ENCODE results near the gene TMEM161A. TPM values are rescaled to one million over a fixed set of nuclear protein-coding genes. Genes with fewer than 3 reads are reported as not detected.

The TMEM161A gene
- total and polyA plus RNA-seq, 2 of the 13 experiments (the other 11 are each of a cell fraction or from before 2014, with no cell fraction given), result 25.9 to 31.4 TPM

DNA sequence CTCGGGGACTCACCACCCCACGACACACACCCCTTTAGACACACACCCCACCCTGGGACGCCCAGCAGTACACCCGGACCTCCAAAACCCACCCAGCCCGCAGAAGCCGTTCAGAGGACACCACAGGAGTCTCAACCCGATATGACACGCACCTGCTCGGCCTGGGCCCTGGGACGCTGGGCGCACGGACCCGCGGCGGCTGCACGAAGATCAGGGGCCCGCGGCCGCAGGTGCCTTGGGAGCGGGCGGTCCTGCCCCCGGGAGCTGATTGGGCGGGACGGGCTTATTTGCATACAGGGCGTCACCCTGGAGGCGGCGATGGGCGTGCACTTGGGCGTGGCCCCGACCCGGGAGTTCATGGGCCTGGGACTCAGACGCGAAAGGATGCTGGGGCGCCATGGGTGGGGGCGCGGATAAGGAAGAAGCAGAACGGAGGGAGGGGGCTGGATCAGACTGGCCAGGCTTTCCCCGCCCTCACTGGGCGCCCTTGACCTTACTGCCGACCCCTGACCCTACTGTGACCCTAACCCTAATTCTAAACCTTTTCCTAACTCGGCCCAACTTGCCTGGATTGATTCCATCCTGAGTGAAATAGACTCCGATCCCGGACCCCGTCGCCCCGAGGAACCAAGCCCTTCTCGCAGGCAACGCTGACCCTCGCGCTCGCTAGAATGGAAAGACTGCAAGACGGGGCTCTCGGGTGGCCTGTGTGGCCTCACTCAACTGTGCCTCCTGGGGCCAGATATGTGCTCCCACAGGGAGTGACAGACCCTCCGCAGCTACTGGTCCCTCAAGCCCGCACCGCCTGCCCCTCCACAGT, 32.0 kb upstream of the TMEM161A start, which contains the start of gene MEF2B (continued):
- TF ChIP-seq, protein P1, sequence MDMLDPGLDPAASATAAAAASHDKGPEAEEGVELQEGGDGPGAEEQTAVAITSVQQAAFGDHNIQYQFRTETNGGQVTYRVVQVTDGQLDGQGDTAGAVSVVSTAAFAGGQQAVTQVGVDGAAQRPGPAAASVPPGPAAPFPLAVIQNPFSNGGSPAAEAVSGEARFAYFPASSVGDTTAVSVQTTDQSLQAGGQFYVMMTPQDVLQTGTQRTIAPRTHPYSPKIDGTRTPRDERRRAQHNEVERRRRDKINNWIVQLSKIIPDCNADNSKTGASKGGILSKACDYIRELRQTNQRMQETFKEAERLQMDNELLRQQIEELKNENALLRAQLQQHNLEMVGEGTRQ (IDR thresholded peaks at IDR 0.05; ENCODE audit: low read depth, low read length), result no peak
- TF ChIP-seq, protein P1 (CRISPR knock-in tag; IDR thresholded peaks at IDR 0.05; ENCODE audit: borderline replicate concordance), result no peak
- TF ChIP-seq, protein P2, sequence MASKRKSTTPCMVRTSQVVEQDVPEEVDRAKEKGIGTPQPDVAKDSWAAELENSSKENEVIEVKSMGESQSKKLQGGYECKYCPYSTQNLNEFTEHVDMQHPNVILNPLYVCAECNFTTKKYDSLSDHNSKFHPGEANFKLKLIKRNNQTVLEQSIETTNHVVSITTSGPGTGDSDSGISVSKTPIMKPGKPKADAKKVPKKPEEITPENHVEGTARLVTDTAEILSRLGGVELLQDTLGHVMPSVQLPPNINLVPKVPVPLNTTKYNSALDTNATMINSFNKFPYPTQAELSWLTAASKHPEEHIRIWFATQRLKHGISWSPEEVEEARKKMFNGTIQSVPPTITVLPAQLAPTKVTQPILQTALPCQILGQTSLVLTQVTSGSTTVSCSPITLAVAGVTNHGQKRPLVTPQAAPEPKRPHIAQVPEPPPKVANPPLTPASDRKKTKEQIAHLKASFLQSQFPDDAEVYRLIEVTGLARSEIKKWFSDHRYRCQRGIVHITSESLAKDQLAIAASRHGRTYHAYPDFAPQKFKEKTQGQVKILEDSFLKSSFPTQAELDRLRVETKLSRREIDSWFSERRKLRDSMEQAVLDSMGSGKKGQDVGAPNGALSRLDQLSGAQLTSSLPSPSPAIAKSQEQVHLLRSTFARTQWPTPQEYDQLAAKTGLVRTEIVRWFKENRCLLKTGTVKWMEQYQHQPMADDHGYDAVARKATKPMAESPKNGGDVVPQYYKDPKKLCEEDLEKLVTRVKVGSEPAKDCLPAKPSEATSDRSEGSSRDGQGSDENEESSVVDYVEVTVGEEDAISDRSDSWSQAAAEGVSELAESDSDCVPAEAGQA (IDR thresholded peaks at IDR 0.05; ENCODE audit: low read depth), result no peak
- TF ChIP-seq, protein P2 (CRISPR knock-in tag; IDR thresholded peaks at IDR 0.05; ENCODE audit: borderline replicate concordance), result no peak
- TF ChIP-seq TEAD3 (CRISPR knock-in tag; optimal IDR thresholded peaks at IDR 0.05; ENCODE audit: borderline replicate concordance) (no peak), ZNF224 (CRISPR knock-in tag; IDR thresholded peaks at IDR 0.05) (no peak), ZNF101 (CRISPR knock-in tag; IDR thresholded peaks at IDR 0.05; ENCODE audit: borderline replicate concordance, low read depth) (no peak), NRL (CRISPR knock-in tag; IDR thresholded peaks at IDR 0.05; ENCODE audit: borderline replicate concordance) (no peak), POLR2G (IDR thresholded peaks at IDR 0.05; ENCODE audit: low read depth, low read length) (peak; percentile 67), BCL6 (CRISPR knock-in tag; IDR thresholded peaks at IDR 0.05) (no peak), CHCHD3 (CRISPR knock-in tag; IDR thresholded peaks at IDR 0.05) (no peak), ZMAT3 (CRISPR knock-in tag; conservative IDR thresholded peaks at IDR 0.05) (no peak), ZNF672 (CRISPR knock-in tag; IDR thresholded peaks at IDR 0.05) (no peak), ZFP1 (CRISPR knock-in tag; IDR thresholded peaks at IDR 0.05) (no peak), ZNF180 (CRISPR knock-in tag; IDR thresholded peaks at IDR 0.05; ENCODE audit: borderline replicate concordance, low read depth) (no peak), KLF12 (CRISPR knock-in tag; IDR thresholded peaks at IDR 0.05; ENCODE audit: borderline replicate concordance) (peak; percentile 75; the same call in 1 of the 2 replicates), HMG20B (CRISPR knock-in tag; conservative IDR thresholded peaks at IDR 0.05) (no peak), SCMH1 (CRISPR knock-in tag; IDR thresholded peaks at IDR 0.05; ENCODE audit: borderline replicate concordance) (no peak), TBL1XR1 (IDR thresholded peaks at IDR 0.05; ENCODE audit: borderline replicate concordance, low read length, partially characterized antibody) (no peak), ZNF546 (CRISPR knock-in tag; conservative IDR thresholded peaks at IDR 0.05) (no peak), ZFP62 (CRISPR knock-in tag; IDR thresholded peaks at IDR 0.05) (no peak)
- TF ChIP-seq, protein P3, sequence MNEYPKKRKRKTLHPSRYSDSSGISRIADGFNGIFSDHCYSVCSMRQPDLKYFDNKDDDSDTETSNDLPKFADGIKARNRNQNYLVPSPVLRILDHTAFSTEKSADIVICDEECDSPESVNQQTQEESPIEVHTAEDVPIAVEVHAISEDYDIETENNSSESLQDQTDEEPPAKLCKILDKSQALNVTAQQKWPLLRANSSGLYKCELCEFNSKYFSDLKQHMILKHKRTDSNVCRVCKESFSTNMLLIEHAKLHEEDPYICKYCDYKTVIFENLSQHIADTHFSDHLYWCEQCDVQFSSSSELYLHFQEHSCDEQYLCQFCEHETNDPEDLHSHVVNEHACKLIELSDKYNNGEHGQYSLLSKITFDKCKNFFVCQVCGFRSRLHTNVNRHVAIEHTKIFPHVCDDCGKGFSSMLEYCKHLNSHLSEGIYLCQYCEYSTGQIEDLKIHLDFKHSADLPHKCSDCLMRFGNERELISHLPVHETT (CRISPR knock-in tag; conservative IDR thresholded peaks at IDR 0.05), result no peak
